Measurements from ENCODE around the gene HYPK.

Gene HYPK

DNA sequence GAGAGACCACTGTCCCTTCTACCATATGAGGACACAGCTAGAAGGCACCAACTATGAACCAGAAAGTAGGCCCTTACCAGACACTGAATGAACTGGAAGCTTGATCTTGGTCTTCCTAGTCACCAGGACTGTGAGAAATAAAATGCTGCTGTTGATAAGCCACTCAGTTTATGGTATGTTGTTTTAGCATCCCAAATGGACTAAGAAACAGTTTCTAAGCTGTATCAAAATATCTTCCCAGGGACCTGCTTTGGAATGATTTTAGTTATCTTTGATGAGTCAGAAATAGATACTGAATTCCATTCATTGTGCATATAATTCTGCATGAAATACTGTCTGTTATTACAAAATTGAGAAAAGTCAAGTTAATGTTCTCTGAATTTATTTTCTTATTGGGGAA lies 45.0 kb downstream of the HYPK start:
- no peak for DNase-seq (ENCODE audit: low read depth, low spot score)

DNA sequence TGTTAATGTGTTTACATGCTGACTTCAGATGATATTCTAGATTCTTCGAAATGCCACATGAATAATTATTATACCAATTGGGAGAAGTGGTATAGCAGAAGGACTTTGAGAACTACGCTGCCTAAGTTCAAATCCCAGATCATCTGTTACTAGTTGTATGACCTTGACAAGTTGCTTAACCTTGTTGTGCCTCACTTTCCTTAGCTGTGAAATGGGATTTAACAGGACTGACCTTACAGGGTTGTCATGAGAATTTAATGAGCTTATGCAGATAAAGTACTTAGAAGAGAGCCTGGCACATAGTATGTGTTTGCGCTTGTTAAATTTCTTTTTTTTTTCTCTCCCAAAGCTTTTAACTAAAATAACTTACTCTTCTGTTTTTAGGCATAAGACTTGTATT lies 50.9 kb downstream of the HYPK start:
- no peak for DNase-seq (ENCODE audit: low read depth, low spot score)

DNA sequence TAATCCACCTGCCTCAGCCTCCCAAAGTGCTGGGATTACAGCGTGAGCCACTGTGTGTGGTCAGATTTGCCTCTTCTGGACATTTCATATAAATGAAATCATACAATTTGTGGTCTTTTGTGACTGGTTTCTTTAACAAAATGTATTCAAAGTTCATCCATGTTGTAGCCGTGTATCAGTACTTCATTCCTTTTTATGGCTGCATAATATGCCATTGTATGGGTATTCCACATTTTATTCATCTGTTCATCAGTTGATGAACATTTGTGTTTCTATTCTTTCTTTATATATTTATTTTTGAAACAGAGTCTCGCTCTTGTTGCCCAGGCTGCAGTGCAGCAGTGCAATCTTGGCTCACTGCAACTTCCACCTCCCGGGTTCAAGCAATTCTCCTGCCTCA lies 52.2 kb downstream of the HYPK start:
- no peak for DNase-seq (ENCODE audit: low read depth, low spot score)
